Adrenal gland (tissue), 12 donors: ENCODE measurements around the gene ACD. TPM values are rescaled to one million over a fixed set of nuclear protein-coding genes. Genes with fewer than 3 reads are reported as not detected.

Experiments used
- DNase-seq, 7 donors: peaks; one replicate each; pipeline ENCODE4 v3.0.0-alpha.2; 2019 to 2020
- H3K27ac ChIP-seq, 5 donors: fragments of 200-600 bp; sonication (generic) in 4 of 5; 1 replicate in 3 of 5; 2 replicates in 2 of 5; pipeline versions ENCODE4 v1.5.1 to v1.8.0; 2016 to 2020; ENCODE audit warnings: mild to moderate bottlenecking in 1 of 5
- H3K27me3 ChIP-seq: fragments of 200-600 bp; 2 replicates; pipeline ENCODE4 v1.8.0; 2021
- H3K36me3 ChIP-seq, 2 donors: fragments of 200-600 bp; replicated peaks in 1 of 2; 1 replicate in 1 of 2; 2 replicates in 1 of 2; pipeline versions ENCODE4 v1.5.1 to v1.8.0; 2018 to 2022
- H3K4me1 ChIP-seq, 2 donors: fragments of 200-600 bp; replicated peaks in 1 of 2; 1 replicate in 1 of 2; 2 replicates in 1 of 2; pipeline versions ENCODE4 v1.5.1 to v1.8.0; 2018 to 2021
- H3K4me3 ChIP-seq, 4 donors: fragments of 200-600 bp; sonication (generic) in 3 of 4; one replicate each; pipeline ENCODE4 v1.5.1; 2016 to 2018
- H3K9me3 ChIP-seq, 3 donors: fragments of 200-600 bp; sonication (generic) in 1 of 3; replicated peaks in 1 of 3; 1 replicate in 2 of 3; 2 replicates in 1 of 3; pipeline versions ENCODE4 v1.5.1 to v1.8.0; 2016 to 2021
- CTCF ChIP-seq, 6 experiments: fragments of 450-650 bp in 4 of 6; fragments of 200-600 bp in 2 of 6; sonication (generic) in 1 of 6; IDR thresholded peaks; 1 replicate in 5 of 6; 2 replicates in 1 of 6; pipeline versions ENCODE4 v1.5.1 to v1.8.0; 2016 to 2021; ENCODE audit warnings: antibody characterized with exemption in 6 of 6, mild to moderate bottlenecking in 2 of 6, moderate library complexity in 1 of 6
- POLR2A ChIP-seq, 2 donors: fragments of 450-650 bp; IDR thresholded peaks; one replicate each; pipeline ENCODE4 v1.6.1; 2017; ENCODE audit warnings: antibody characterized with exemption in 2 of 2, mild to moderate bottlenecking in 2 of 2, moderate library complexity in 1 of 2
- WGBS, 4 donors: extraction: QIAGEN DNeasy Blood & Tissue Kit in 2 of 4; methylation state at CpG; one replicate each; pipeline versions ENCODE4 v1.1.5 to v1.1.7; 2013 to 2017; 5-methylcytosine and 5-hydroxymethylcytosine counted together
- intact Hi-C, 2 donors: fragments of 100-400 bp; cut with DNase I; formaldehyde crosslinking; loops; one replicate each; pipeline versions ENCODE4 v1.14.1 to v1.15.0; 2022 to 2023
- polyA plus RNA-seq, 3 donors: library from polyadenylated mRNA; stranded (reverse); fragments of 200-250 nt in 2 of 3; fragments of 350-450 nt in 1 of 3; fragmentation: Illumina TruSeq in 1 of 3; extraction: RNeasy Lipid Tissue Mini Kit (QIAGEN cat#74804) in 1 of 3; gene quantifications; one replicate each; pipeline ENCODE4 v1.2.3, GENCODE V29; 2013 to 2014
- total RNA-seq, 9 donors: library from RNA; depleted of rRNA in 4 of 9; stranded (reverse); fragments of >200 nt in 4 of 9; fragments of 120-200 nt in 1 of 9; fragmentation: NEBNext Ultra II Directional in 1 of 9; extraction: Animal tissue kit (Norgen Biotek cat#: 25700) in 1 of 9; gene quantifications; one replicate each; pipeline versions ENCODE4 v1.1.0 to v1.2.4, GENCODE V29; 2013 to 2023
- donor health status: healthy with polysubstance abuse.
- donor health status: Bipolar disorder and iron deficiency.
- donor health status: DM: yes; HTN: yes; CAD: no.
- donor health status: DM: no; HTN: no; CAD: no.
- donor health status: DM: no; HTN: no; CAD: no.
- donor health status: DM: yes; HTN: yes; CAD: no.

The ACD gene
- total and polyA plus RNA-seq, 12 donors: 7.3 to 47.0 (median 20.7) TPM

- DNase-seq: no peak
- Histone ChIP-seq H3K36me3 (peaks cover 0 to 84% of the 10 kb centered on the region in 2 donors), H3K9me3 (no peaks in the 10 kb centered on the region), H3K4me1 (no peaks in the 10 kb centered on the region), H3K27ac (no peak overlapping the region), H3K27me3 (no peaks in the 10 kb centered on the region), H3K4me3 (no peak overlapping the region)
- WGBS, 4 donors: 96 to 98% (median 97%) methylated on average over 14 of the region's 14 CpGs
- TF ChIP-seq CTCF (IDR thresholded peaks at IDR 0.05) (no peak), POLR2A (IDR thresholded peaks at IDR 0.05) (no peak)
- intact Hi-C loops: no loop called here
These were observed 31.8 kb downstream of the ACD start for GRCh38 chr16:67628216-67628615.

DNA sequence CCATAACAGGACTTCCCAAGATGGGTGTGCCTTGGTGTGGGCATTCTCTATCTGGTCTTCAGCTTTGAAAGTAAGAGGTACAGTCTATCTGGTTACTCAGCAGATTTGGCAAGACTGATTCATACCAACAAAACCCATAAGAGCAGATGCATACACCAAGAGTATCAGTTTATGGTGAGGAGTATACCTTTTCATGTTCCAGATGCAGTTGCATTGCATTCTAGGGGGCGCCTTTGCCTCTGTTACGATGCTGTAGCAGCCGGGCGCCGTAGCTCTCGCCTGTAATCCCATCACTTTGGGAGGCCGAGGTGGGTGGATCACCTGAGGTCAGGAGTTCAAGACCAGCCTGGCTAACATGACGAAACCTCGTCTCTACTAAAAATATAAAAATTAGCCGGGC is 46.3 kb downstream of the ACD start:
- no peak overlapping the region for H3K27ac ChIP-seq
- intact Hi-C loops: no loop called here
- no peak overlapping the region for H3K4me3 ChIP-seq
- no peak for DNase-seq
- 82 to 94% (median 92%) methylated on average over 10 of the region's 10 CpGs for WGBS, 4 donors
- TF ChIP-seq POLR2A (IDR thresholded peaks at IDR 0.05) (no peak), CTCF (IDR thresholded peaks at IDR 0.05) (no peak)
- no peaks in the 10 kb centered on the region for H3K27me3 ChIP-seq
- no peaks in the 10 kb centered on the region for H3K4me1 ChIP-seq
- peaks cover 0 to 51% of the 10 kb centered on the region in 2 donors for H3K36me3 ChIP-seq
- H3K9me3 ChIP-seq: no peaks in the 10 kb centered on the region

- Histone ChIP-seq H3K4me3 (no peak overlapping the region), H3K27ac (no peak overlapping the region), H3K27me3 (no peaks in the 10 kb centered on the region), H3K36me3 (peaks cover 0 to 23% of the 10 kb centered on the region in 2 donors), H3K9me3 (no peaks in the 10 kb centered on the region), H3K4me1 (no peaks in the 10 kb centered on the region)
- intact Hi-C loops: no loop called here
- no peak for DNase-seq
- TF ChIP-seq POLR2A (IDR thresholded peaks at IDR 0.05) (no peak), CTCF (IDR thresholded peaks at IDR 0.05) (no peak)
- WGBS, 4 donors: 79 to 94% (median 85%) methylated on average over 3 of the region's 3 CpGs
These were observed 51.7 kb downstream of the ACD start for GRCh38 chr16:67608364-67608763.

Other genes starting within 250 kb of the ACD start
- 10 to 100 TPM in 8 of 9 donors, 1 to 10 TPM in 1; 4.2 to 30.0 (median 13.6) TPM for gene ZDHHC1, start 243.8 kb downstream of the ACD start, total RNA-seq
- 1 to 10 TPM; 1.3 to 8.5 (median 7.9) TPM for gene ZDHHC1, start 243.8 kb downstream of the ACD start, polyA plus RNA-seq
- gene HSD11B2, start 229.1 kb downstream of the ACD start, total RNA-seq: 10 to 100 TPM in 2 of 9 donors, 1 to 10 TPM in 6, under 1 TPM in 1; 0.69 to 12.3 (median 6.2) TPM
- 1 to 10 TPM; 1.8 to 3.7 (median 3.5) TPM for gene HSD11B2, start 229.1 kb downstream of the ACD start, polyA plus RNA-seq
- gene ATP6V0D1, start 179.1 kb downstream of the ACD start, total RNA-seq: 100 to 1,000 TPM; 114 to 244 (median 167) TPM
- gene ATP6V0D1, start 179.1 kb downstream of the ACD start, polyA plus RNA-seq: 100 to 1,000 TPM in 1 of 3 donors, 10 to 100 TPM in 2; 24.1 to 186 (median 31.9) TPM
- gene AGRP, start 176.7 kb downstream of the ACD start, total RNA-seq: 10 to 100 TPM in 4 of 9 donors, 1 to 10 TPM in 5; 3.1 to 98.1 (median 8.0) TPM
- gene AGRP, start 176.7 kb downstream of the ACD start, polyA plus RNA-seq: 10 to 100 TPM in 2 of 3 donors, 1 to 10 TPM in 1; 2.9 to 56.7 (median 52.0) TPM
- gene RIPOR1, start 131.4 kb downstream of the ACD start, total RNA-seq: 100 to 1,000 TPM in 1 of 9 donors, 10 to 100 TPM in 7, 1 to 10 TPM in 1; 8.1 to 168 (median 58.8) TPM
- gene RIPOR1, start 131.4 kb downstream of the ACD start, polyA plus RNA-seq: 10 to 100 TPM; 19.6 to 83.5 (median 56.6) TPM
- gene CTCF, start 97.7 kb downstream of the ACD start, total RNA-seq: 10 to 100 TPM; 24.8 to 53.5 (median 30.7) TPM
- 10 to 100 TPM; 18.4 to 34.6 (median 27.4) TPM for gene CTCF, start 97.7 kb downstream of the ACD start, polyA plus RNA-seq
- 1 to 10 TPM in 5 of 9 donors, under 1 TPM in 4; 0.24 to 2.5 (median 1.0) TPM for gene CARMIL2, start 15.1 kb downstream of the ACD start, total RNA-seq
- gene CARMIL2, start 15.1 kb downstream of the ACD start, polyA plus RNA-seq: 10 to 100 TPM in 1 of 3 donors, 1 to 10 TPM in 1, under 1 TPM in 1; 0.35 to 18.5 (median 4.1) TPM
- gene PARD6A, start 700 bp upstream of the ACD start, total RNA-seq: 10 to 100 TPM in 4 of 9 donors, 1 to 10 TPM in 5; 1.9 to 49.1 (median 9.3) TPM
- 1 to 10 TPM; 1.5 to 9.3 (median 6.7) TPM for gene PARD6A, start 700 bp upstream of the ACD start, polyA plus RNA-seq
- 10 to 100 TPM in 8 of 9 donors, 1 to 10 TPM in 1; 8.8 to 69.8 (median 18.1) TPM for gene ENKD1, start 6.5 kb upstream of the ACD start, total RNA-seq
- 100 to 1,000 TPM in 1 of 3 donors, 10 to 100 TPM in 1, 1 to 10 TPM in 1; 3.0 to 113 (median 72.5) TPM for gene ENKD1, start 6.5 kb upstream of the ACD start, polyA plus RNA-seq
- gene C16orf86, start 6.6 kb upstream of the ACD start, total RNA-seq: 10 to 100 TPM in 4 of 9 donors, 1 to 10 TPM in 5; 4.1 to 17.9 (median 7.8) TPM
- 10 to 100 TPM in 1 of 3 donors, 1 to 10 TPM in 1, under 1 TPM in 1; 0.57 to 14.4 (median 8.2) TPM for gene C16orf86, start 6.6 kb upstream of the ACD start, polyA plus RNA-seq
- gene GFOD2, start 59.1 kb upstream of the ACD start, total RNA-seq: 10 to 100 TPM; 14.2 to 43.5 (median 17.8) TPM
- 10 to 100 TPM; 16.0 to 16.7 (median 16.7) TPM for gene GFOD2, start 59.1 kb upstream of the ACD start, polyA plus RNA-seq
- gene RANBP10, start 146.3 kb upstream of the ACD start, total RNA-seq: 10 to 100 TPM in 7 of 9 donors, 1 to 10 TPM in 2; 9.4 to 74.1 (median 23.1) TPM
- gene RANBP10, start 146.3 kb upstream of the ACD start, polyA plus RNA-seq: 10 to 100 TPM; 19.1 to 45.8 (median 20.1) TPM
- gene TSNAXIP1, start 146.6 kb upstream of the ACD start, total RNA-seq: 1 to 10 TPM in 8 of 9 donors, under 1 TPM in 1; 0.72 to 3.6 (median 2.1) TPM
- gene TSNAXIP1, start 146.6 kb upstream of the ACD start, polyA plus RNA-seq: 10 to 100 TPM in 2 of 3 donors, 1 to 10 TPM in 1; 2.2 to 18.7 (median 15.7) TPM
- 10 to 100 TPM; 19.9 to 85.6 (median 34.3) TPM for gene THAP11, start 182.1 kb upstream of the ACD start, total RNA-seq
- gene THAP11, start 182.1 kb upstream of the ACD start, polyA plus RNA-seq: 1 to 10 TPM; 8.4 to 8.6 (median 8.5) TPM
- 100 to 1,000 TPM in 2 of 9 donors, 10 to 100 TPM in 7; 30.0 to 201 (median 79.5) TPM for gene NUTF2, start 186.7 kb upstream of the ACD start, total RNA-seq
- 100 to 1,000 TPM; 131 to 170 (median 134) TPM for gene NUTF2, start 186.7 kb upstream of the ACD start, polyA plus RNA-seq
- 10 to 100 TPM; 18.1 to 58.6 (median 33.6) TPM for gene CENPT, start 187.4 kb upstream of the ACD start, total RNA-seq
- gene CENPT, start 187.4 kb upstream of the ACD start, polyA plus RNA-seq: 100 to 1,000 TPM in 2 of 3 donors, 10 to 100 TPM in 1; 15.8 to 250 (median 126) TPM
- gene EDC4, start 212.8 kb upstream of the ACD start, total RNA-seq: 10 to 100 TPM; 34.0 to 70.8 (median 48.8) TPM
- 100 to 1,000 TPM in 1 of 3 donors, 10 to 100 TPM in 2; 57.8 to 115 (median 73.3) TPM for gene EDC4, start 212.8 kb upstream of the ACD start, polyA plus RNA-seq
- 10 to 100 TPM in 1 of 9 donors, 1 to 10 TPM in 2, under 1 TPM in 4, not detected in 2; 0.72 to 28.2 (median 0.92) TPM for gene NRN1L, start 224.6 kb upstream of the ACD start, total RNA-seq
- gene NRN1L, start 224.6 kb upstream of the ACD start, polyA plus RNA-seq: 1 to 10 TPM in 2 of 3 donors, under 1 TPM in 1; 0.99 to 6.8 (median 2.5) TPM
- gene PSKH1, start 233.0 kb upstream of the ACD start, total RNA-seq: 10 to 100 TPM; 19.9 to 43.7 (median 26.3) TPM
- gene PSKH1, start 233.0 kb upstream of the ACD start, polyA plus RNA-seq: 10 to 100 TPM in 2 of 3 donors, 1 to 10 TPM in 1; 9.5 to 18.2 (median 15.4) TPM